GM21360 (cell line): ENCODE measurements around the gene EXOSC10.
"Not testable (repeated sequence)": the region's sequence is repeated elsewhere in the genome, so short reads cannot be mapped to it uniquely, and the experiment has no call there.

ENCODE experiments used
- ATAC-seq: cut with Tn5 transposase; IDR thresholded peaks from one replicate; pipeline ENCODE4 v1.9.1; 2021; ENCODE audit warnings: mild to moderate bottlenecking, moderate library complexity; ENCODE audit not compliant: unreplicated experiment

Gene EXOSC10

DNA sequence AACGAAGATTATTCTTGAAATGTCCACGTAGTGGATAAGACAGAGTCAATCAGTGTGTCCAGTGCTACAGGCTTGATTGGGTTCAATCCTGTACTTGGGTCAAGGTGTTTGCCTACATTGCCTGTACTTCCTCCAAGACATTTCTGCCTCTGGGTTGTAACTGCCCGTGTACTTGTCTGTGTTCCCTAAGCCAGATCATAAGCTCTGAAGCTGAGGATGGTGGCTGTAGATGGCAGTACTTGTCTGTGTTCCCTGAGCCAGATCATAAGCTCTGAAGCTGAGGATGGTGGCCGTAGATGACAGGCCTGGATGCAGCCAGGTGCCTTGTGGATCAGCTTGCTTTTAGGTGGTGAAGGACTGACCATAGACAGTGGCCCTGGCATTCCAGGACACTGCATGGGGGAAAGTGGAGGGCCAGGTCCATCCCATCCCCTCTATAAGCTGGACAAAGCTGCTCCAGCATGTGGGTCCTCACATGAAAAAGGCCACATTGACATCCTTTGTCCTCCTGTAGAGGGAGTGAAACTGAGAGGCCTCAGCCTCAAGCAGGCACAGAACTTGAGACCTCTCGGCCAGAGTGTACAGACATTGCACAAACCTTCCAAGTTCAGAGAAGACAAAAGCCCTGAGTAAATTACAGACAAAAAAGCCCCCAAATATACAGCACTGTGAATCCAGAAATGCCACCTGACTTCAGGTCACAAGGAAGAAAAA, 37.9 kb downstream of the EXOSC10 start:
- no peak for ATAC-seq

DNA sequence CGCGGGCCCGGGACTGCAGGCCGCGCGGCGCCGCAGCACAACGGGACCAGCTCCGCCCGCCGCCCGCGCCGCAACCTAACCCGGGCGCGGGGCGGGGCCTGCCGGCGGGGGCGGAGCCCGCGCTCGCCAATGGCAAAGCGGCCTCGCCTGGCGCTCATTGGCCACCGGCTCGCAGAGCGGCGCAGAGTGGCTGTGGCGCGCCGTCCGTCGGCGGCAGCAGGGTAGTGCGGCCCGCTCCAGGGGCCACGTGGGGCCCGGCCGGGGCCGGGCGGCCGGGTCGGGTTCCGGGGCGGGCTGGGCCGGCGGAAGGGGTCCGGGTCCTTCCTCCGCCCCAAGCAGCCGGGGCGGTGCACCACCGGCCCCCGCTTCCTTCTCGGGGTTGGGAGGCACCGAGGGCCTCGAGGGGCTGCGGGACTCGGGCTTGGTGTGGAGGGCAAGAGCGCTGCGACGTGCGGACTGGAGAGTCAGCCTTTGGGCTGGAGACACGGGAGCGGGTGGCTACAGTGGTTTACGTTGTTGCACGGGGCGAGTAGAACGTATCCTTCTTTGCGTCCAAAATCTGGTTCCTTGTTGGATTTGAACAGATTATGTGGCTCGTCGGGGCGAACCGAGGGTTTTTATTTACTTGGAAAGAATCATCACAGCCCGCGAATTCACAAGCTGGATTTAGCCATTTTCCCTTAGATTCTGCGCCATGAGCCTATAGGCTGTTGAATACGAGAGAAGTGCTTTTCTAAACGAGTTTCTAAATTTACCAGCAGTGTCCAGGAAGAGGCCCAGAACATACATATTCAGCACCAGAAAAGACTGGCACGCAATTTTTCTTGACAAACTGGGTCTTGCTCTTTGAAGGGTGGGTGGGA, 39.5 kb downstream of the EXOSC10 start, which contains the start of gene SRM:
Gene SRM, minus strand, starts transcription at position 51 of the 863 bp plus-strand sequence. CDS start 75 bp downstream, outside the sequence.
- ATAC-seq, result peak; percentile 86

DNA sequence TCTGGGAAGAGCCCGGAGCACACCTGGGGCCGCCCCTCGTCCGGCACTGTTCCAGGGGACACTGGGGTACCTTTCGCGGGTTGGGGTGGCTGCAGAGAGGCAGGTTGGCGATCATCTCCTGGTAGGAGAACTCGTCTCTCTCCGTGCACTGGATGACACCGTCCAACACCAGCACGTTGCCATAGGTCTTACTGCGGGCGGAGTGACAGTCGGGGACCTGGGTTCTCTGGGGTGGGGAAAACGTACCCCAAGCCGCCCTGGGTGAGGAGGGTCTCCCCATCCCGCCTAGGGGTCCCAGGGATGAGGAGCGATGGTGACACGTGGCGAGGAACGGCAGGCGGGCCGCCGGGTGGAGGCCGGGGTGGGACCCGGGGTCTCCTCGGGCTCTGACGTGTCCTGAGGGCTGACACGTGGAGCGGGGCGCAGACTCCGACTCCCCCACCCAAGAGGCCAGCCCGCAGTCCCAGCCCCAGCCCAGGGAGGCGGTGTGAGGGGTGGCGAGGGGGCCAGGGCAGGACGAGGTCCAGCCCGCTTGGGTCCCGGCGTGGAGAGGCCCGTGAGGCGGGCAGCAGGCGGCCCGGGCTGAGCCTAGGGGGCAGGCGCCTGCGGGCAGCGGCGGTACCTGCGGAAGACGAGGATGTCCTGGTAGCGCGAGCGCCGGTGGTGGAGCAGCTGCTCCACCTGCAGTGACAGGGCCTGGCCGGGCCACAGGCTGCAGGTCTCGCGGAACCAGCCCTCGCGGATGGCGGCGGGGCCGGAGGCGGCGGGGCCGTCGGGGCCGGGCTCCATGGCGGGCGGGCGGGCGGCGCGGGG, 40.3 kb downstream of the EXOSC10 start:
- peak; percentile 17 for ATAC-seq

DNA sequence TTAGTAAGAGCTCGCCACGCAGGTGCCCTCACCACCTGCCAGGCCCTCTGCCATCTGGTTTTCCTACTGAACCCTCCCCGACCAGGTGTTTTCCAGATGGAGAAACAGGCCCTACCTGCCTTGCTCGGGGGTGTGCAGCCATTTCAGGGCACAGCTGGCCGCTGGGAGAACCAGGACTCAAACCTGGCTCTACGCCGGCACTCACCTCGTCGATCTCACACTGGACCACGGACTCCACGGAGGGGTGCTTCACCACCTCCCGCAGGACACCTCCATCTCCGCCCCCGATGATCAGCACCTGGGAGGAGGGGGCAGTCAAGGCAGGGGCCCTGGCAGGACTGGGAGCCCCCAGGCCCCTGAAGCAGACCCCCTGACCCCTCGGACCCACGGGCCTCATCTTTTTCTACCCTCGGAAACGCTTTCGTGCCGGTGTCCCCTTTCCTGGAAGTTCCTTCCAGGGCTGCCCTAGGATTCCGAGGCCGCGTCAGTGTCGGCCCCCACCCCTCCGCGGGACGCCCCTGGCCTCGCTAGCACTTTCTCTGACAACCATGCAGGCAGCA, 41.0 kb downstream of the EXOSC10 start:
- no peak for ATAC-seq

DNA sequence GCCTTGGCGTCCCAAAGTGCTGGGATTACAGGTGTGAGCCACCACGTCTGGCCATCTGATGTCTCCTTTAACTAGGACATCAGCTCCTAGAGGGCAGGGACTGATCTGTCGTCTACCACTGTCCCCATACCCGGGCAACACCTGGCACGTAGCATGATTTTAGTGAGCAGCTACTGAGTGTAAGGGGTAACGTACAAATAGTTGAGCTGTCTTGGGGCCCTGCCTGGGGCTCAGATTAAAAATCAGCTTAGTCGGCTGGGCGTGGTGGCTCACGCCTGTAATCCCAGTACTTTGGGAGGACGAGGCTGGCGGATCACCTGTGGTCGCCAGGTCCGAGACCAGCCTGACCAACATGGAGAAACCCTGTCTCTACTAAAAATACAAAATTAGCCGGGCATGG, 41.6 kb downstream of the EXOSC10 start:
- no peak for ATAC-seq

DNA sequence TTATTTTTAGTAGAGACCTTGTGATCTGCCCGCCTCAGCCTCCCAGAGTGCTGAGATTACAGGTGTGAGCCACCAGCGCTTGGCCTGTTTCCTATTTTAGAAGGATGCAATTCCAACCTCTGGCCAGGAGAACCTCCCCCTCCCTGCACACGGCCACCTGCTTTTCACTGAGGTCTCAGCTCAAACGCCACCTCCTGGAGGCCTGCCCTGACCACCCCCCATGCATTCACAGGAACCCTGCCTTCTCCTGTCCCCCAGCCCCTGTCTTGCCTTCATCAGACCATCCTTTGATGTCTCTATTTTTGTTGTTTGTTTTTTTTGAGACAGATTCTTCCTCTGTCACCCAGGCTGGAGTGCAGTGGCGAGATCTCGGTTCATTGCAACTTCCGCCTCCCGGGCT, 42.2 kb downstream of the EXOSC10 start:
- ATAC-seq, result no peak

DNA sequence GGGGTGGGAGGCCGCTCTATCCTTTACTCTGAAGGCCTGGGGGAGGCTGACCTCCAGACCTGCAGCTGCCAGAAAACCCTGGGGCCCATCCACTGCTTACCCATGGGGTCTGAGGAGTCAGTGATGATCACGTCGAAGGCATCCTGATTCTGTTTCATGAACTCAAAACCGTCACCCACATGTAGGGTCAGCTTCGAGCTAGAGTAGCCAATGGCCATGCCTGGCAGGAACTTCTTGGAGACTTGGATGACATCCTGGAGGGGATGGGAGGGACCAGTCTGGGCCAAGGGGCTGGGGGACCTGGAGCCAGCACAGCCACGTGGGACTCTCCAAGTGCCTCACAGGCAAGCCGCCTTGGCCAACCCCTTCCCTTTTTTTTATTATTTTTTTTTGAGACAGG, 43.2 kb downstream of the EXOSC10 start:
- ATAC-seq, result no peak

DNA sequence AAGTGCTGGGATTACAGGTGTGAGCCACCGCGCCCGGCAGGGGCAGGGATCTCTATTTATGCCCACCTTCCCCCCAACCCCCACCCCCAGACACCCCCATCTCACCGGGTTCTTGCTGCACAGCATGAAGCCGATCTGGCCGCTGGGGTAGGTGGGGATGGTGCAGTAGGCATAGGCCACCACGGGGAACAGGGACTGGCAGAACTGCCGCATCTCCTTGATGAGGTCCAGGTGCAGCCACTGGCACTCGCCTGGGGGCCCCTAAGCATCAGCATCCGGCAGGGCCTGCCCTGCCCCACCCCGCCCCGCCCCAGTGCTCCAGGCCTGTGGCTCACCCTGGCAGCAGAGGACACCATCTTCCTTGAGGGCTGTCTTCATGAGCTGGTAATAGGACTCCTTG, 44.0 kb downstream of the EXOSC10 start:
- ATAC-seq, result no peak

DNA sequence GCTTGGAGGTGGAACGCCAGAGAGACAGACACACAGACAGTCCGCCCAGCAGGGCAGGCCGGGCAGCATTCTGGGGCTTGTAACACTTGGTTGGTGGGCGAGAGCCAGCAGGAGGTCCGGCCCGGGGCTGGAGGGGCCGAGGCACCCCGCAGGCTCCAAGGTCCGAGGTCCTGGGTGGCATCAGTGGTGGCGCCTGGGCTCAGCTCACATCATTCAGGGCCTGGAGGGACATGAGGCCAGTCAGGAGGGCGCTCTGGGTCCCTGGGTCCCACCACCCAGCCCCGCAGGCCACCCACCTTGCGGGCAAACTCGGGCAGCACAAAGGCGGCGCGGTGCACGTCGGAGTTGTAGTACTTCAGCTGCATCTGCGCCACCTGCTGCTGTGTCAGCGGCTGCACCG, 45.0 kb downstream of the EXOSC10 start:
- no peak for ATAC-seq

DNA sequence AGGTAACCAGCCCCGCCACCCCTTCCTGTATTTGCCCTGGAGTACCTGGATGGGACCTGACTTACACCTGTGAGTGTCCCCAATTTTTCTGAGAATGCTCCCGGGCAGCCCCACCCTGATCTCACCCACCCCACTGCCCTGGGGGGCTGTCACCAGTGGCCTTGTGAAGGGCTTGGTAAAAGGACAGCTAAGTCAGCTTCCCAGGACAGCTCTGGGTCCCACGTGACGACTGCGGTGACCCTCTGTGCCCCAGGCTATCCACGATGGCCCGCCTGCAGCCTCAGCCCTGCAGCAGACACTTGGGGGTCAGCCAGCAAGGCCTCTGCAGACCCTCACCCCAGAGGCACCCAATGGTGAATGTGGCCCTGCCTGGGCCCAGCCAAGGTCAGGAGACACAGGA, 45.5 kb downstream of the EXOSC10 start:
- no peak for ATAC-seq

DNA sequence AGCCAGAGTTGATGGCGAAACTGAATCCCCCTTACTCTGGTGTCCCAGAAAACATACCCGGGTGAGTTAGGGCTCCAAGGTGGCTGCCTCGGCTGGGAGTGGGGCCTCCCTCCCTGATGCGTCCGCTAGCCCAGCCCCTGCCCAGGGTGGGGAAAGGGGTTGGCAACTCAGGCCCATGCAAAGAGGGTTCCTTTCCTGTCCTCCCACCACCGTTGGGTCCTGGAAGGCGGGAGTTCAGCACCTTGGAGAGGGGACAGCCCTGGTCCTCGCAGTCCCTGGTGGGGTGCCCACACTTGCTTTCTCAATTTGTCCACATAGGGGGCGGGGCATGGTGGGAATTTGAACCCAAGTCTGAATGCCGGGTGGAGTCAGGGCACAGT, 45.9 kb downstream of the EXOSC10 start:
- ATAC-seq, result no peak

DNA sequence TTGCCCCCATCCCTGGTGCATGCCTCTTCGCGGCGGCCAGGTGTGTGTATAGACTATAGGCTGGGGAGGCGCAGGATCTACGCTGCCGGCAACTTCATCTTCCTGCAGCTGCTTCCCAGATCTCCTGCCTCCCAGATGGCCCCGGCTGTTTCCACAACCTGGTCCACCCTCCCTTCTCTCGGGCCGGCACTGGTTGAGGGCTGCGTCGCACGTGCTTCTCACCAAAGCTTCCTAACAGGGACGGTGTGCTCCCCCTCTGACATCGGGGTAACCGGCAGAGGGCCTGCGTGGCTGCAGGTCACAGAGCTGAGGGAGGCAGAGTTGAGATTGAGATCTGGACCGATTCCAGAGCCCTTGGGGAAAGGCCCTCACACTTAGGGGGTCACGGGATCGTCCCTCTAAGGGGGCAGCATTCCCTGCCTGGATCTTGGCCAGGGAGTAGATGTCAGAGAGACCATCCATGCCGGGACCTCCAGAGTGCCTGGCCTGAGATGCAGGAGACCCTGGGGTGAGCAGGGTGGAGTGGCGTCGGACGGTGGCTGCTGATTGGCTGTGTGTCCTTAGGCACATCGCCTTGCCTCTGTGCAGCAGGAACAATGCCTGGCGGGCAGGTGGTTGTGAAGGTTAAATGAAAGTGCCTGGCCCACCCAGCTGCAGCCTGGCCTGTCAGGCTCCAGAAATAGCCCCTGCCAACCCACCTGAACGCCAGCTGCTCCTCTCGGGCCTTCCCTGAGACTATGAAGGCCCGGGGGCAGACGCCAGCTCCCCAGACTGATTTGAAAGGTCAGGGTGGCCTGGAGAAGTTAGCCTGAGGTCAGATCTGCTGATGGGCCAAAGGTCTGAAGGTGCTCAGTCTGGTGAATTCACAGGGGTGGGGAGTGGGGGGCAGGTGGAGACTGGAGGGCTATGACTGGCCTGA, 46.6 kb downstream of the EXOSC10 start:
- no peak for ATAC-seq

DNA sequence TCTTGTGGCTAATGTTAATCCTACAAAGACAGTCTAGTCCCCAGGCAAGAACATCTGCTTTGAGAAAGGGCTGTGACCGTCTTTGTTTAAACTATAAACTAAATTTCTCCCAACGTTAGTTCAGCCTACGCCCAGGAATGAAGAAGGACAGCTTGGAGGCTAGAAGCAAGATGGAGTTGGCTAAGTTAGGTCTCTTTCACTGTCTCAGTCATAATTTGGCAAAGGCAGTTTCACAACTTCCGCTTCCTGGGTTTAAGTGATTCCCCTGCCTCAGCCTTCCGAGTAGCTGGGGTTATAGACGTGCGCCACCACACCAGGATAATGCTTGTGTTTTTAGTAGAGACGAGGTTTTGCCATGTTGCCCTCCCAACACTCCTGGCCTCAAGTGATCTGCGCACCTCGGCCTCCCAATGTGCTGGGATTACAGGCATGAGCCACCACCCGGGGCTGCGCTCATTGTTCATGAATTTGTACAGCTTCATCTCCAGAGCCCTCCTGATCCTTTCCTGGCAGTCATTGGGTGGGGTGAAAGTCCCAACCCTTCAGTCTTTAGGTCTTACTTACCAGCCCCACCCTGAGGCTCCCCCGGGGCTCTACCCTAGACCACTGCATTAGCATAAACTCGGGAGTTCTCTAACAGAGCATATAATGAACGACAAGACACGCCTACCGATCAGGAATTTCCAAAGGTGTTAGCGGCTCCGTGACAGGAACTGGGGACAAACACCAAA, 47.7 kb downstream of the EXOSC10 start:
- no peak for ATAC-seq

DNA sequence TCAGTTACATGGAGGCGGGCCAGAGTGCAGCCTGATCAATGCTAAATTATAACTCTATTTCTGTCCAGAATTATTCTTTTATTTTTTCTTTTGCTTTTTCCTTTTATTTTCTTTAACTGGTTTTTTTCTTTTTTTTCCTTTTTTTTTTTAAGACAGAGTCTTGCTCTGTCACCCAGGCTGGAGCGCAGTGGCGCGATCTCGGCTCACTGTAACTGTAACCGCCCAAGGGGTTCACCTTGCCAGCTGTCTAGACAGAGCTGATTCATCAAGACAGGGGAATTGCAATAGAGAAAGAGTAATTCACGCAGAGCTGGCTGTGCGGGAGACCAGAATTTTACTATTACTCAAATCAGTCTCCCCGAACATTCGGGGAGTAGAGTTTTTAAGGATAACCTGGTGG, 48.5 kb downstream of the EXOSC10 start:
- ATAC-seq, result not testable (repeated sequence)

DNA sequence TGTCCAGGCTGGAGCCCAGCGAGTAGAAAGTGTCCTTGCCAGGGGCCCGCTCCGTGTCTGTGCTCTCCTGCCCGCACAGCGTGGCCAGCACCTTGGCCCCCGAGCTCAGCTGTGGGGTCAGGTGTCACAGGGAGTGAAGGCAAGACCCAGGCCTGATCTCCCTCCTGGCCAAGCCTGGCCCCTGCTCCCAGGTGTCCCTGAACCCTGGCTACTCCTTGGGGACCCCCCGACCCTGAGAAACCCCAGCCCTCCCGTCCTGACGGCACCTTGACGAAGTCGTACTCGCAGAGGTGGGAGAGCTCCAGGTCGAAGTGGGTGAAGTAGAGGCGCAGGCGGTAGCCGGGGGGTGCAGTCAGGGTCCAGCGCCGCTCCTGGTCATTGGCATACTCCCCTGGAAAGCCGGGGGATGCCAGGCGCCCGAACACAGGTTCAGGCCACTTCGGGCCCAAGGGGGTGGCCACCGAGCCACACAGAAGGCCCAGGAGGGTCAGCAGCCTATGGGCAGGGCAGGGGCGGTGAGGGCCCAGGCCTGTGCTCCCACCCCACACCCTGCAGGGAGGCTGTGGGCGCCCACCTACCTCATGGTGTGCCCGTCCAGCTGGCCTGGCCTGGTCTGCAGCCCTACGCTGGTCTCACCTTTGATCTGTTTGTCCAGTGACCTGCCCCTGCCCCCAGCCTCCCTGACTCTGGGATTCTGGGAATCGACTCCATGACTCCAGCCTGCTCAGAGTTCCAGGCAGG, 52.9 kb downstream of the EXOSC10 start, which contains the start of gene MASP2:
Gene MASP2, minus strand, starts transcription at position 615 of the 741 bp plus-strand sequence. Its CDS starts 32 bp downstream, at position 583.
- ATAC-seq, result no peak

DNA sequence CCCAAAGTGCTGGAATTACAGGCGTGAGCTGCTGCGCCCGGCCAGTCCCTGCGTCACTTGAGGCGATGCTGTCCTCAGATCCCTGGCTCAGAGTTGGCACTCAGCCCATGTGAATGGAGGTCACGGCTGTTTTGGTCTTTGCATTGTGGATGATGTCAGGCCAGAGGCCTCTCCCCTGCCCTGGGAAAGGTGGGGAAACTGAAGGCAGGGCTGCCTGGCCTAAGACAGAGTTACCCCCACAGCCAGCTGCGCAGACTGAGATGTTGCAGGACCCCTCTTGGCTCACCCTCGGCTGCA, 53.5 kb downstream of the EXOSC10 start:
- no peak for ATAC-seq

DNA sequence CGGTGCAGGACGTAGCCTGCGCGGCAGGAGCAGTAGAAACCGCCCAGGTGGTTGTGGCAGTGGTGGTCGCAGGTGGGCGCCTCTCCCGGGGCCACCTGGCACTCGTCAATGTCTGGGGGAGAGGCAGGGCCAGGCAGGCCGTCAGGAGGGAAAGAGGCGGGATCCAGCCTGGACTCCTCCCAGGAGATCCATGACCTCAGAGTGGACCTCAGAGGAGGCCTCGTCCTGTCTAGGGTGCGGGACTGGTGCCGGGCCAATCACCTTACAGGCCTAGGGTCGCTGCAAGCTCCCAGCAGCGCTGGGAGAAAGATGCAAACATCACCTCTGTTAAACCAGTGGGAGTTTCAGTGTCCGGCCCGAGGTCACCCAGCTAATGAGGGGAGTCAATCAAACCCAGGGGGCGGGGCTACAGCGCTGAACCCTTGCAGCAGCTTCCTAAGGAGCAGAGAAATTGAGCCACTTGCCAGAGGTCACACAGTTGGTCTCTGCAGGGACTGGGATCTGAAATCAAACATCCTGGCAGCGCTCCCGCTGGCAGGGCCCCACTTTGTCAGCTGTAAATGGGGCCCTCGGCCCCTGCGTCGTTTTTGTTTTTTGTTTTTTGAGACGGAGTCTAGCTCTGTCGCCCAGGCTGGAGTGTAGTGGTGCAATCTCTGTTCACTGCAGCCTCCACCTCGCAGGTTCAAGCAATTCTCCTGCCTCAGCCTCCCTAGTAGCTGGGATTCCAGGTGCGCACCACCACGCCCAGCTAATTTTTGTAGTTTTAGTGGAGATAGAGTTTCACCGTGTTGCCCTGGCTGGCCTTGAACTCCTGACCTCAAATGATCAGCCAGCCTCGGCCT, 54.0 kb downstream of the EXOSC10 start:
- no peak for ATAC-seq
